Spleen (tissue), 3 donors: ENCODE results near the gene CPNE9.

Source experiments
- POLR2A ChIP-seq, 3 donors: fragments of 450-650 bp; IDR thresholded peaks; one replicate each; pipeline ENCODE4 v1.5.1; 2017; ENCODE audit warnings: antibody characterized with exemption in 3 of 3, mild to moderate bottlenecking in 1 of 3
- POLR2AphosphoS5 ChIP-seq, 3 donors: sonication (generic); formaldehyde crosslinking; IDR thresholded peaks; one replicate each; pipeline ENCODE4 v1.5.1; 2017; ENCODE audit warnings: antibody characterized with exemption in 3 of 3

DNA sequence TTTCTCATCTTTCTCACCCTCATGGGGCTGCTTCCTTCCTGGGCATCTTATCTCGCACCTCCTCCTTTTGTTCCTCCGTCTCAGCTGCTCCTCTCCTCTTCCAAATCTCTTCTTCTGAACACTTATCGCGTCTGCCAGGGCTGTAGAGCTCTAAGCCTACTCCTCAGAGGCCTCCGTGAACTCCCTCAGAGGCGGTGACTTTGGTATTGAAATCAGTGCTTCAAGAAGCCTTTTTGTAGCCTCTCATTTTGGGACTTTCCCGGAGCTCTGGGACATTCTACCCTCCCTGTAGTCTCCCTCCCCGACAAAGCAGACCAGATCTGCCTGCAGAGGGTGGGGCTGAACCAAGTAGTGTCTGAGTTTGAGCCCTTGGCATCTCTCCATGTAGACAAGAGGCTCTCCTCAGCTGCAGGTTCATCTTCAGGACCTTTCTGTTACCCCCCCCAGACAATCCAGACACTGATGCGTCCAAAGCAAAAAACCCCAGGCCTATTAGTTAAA, 17.5 kb upstream of the CPNE9 start:
- TF ChIP-seq POLR2AphosphoS5 (IDR thresholded peaks at IDR 0.05), result no peak
- no peak for TF ChIP-seq POLR2A (IDR thresholded peaks at IDR 0.05)
